HepG2 (cell line): ENCODE results near the gene TNP2. TPM values are rescaled to one million over a fixed set of nuclear protein-coding genes. Genes with fewer than 3 reads are reported as not detected.

Source experiments
- CENPT ChIP-seq: sonication (generic); formaldehyde crosslinking; IDR thresholded peaks from 2 replicates; pipeline ENCODE4 v1.8.0; 2022; ENCODE audit warnings: low read depth, mild to moderate bottlenecking, moderate library complexity, missing genetic modification reagents
- DDIT3 ChIP-seq: sonication (generic); formaldehyde crosslinking; IDR thresholded peaks from 2 replicates; pipeline ENCODE4 v1.4.0; 2020; ENCODE audit warnings: mild to moderate bottlenecking, missing genetic modification reagents
- ELF4 ChIP-seq: sonication (generic); formaldehyde crosslinking; IDR thresholded peaks from 2 replicates; pipeline ENCODE4 v1.5.0; 2020; ENCODE audit warnings: missing genetic modification reagents, mild to moderate bottlenecking, moderate library complexity, borderline replicate concordance
- HMG20A ChIP-seq: IDR thresholded peaks from 2 replicates; pipeline ENCODE4 v1.6.1; 2016; ENCODE audit warnings: borderline replicate concordance
- MAFK ChIP-seq, 2 experiments: IDR thresholded peaks in 1 of 2; conservative IDR thresholded peaks in 1 of 2; 2 replicates each; pipeline ENCODE4 v1.6.1; 2011; ENCODE audit warnings: improper control_type of control experiment in 2 of 2, low read length in 2 of 2
- MYPOP ChIP-seq: sonication (generic); formaldehyde crosslinking; IDR thresholded peaks from 2 replicates; pipeline ENCODE4 v1.8.1; 2023; ENCODE audit warnings: mild to moderate bottlenecking, moderate library complexity, missing genetic modification reagents
- RAD51 ChIP-seq: fragments of 450-650 bp; IDR thresholded peaks from 2 replicates; pipeline ENCODE4 v1.6.1; 2016; ENCODE audit warnings: borderline replicate concordance
- RFX1 ChIP-seq: fragments of 450-650 bp; IDR thresholded peaks from 2 replicates; pipeline ENCODE4 v1.6.1; 2017
- RFXAP ChIP-seq: sonication (generic); formaldehyde crosslinking; IDR thresholded peaks from 2 replicates; pipeline ENCODE4 v1.4.0; 2020; ENCODE audit warnings: missing genetic modification reagents, borderline replicate concordance
- RORA ChIP-seq: sonication (generic); formaldehyde crosslinking; IDR thresholded peaks from 2 replicates; pipeline ENCODE4 v1.5.0; 2020; ENCODE audit warnings: mild to moderate bottlenecking, missing genetic modification reagents, moderate library complexity
- SALL1 ChIP-seq: sonication (generic); formaldehyde crosslinking; IDR thresholded peaks from 2 replicates; pipeline ENCODE4 v1.8.0; 2022; ENCODE audit warnings: mild to moderate bottlenecking, missing genetic modification reagents
- SRSF4 ChIP-seq: fragments of 200-400 bp; formaldehyde crosslinking; IDR thresholded peaks from one replicate; pipeline ENCODE4 v1.6.1; 2018; ENCODE audit warnings: mild to moderate bottlenecking, low read depth, low read length, moderate library complexity; ENCODE audit not compliant: poor library complexity, severe bottlenecking
- ZC3H4 ChIP-seq: sonication (generic); formaldehyde crosslinking; IDR thresholded peaks from 2 replicates; pipeline ENCODE4 v1.4.0; 2020; ENCODE audit warnings: missing genetic modification reagents, borderline replicate concordance
- ZFY ChIP-seq: sonication (generic); formaldehyde crosslinking; IDR thresholded peaks from 2 replicates; pipeline ENCODE4 v1.4.0; 2020; ENCODE audit warnings: missing genetic modification reagents
- ZNF138 ChIP-seq: sonication (generic); formaldehyde crosslinking; IDR thresholded peaks from 2 replicates; pipeline ENCODE4 v1.5.0; 2020; ENCODE audit warnings: mild to moderate bottlenecking, low read depth, missing genetic modification reagents
- ZNF20 ChIP-seq: sonication (generic); formaldehyde crosslinking; IDR thresholded peaks from 2 replicates; pipeline ENCODE4 v1.4.0; 2020; ENCODE audit warnings: mild to moderate bottlenecking, moderate library complexity, missing genetic modification reagents
- ZNF253 ChIP-seq: sonication (generic); formaldehyde crosslinking; IDR thresholded peaks from 2 replicates; pipeline ENCODE4 v1.8.0; 2022; ENCODE audit warnings: mild to moderate bottlenecking, missing genetic modification reagents, borderline replicate concordance
- ZNF280B ChIP-seq: sonication (generic); formaldehyde crosslinking; IDR thresholded peaks from 2 replicates; pipeline ENCODE4 v1.5.0; 2020; ENCODE audit warnings: missing genetic modification reagents, mild to moderate bottlenecking, borderline replicate concordance
- ZNF34 ChIP-seq: sonication (generic); formaldehyde crosslinking; IDR thresholded peaks from 2 replicates; pipeline ENCODE4 v1.4.0; 2020; ENCODE audit warnings: mild to moderate bottlenecking, missing genetic modification reagents, borderline replicate concordance
- ZNF556 ChIP-seq: sonication (generic); formaldehyde crosslinking; IDR thresholded peaks from 2 replicates; pipeline ENCODE4 v1.4.0; 2020; ENCODE audit warnings: mild to moderate bottlenecking, missing genetic modification reagents, borderline replicate concordance
- ZNF558 ChIP-seq: sonication (generic); formaldehyde crosslinking; IDR thresholded peaks from 2 replicates; pipeline ENCODE4 v1.9.0; 2022; ENCODE audit warnings: mild to moderate bottlenecking, missing genetic modification reagents, borderline replicate concordance
- ZNF891 ChIP-seq: sonication (generic); formaldehyde crosslinking; IDR thresholded peaks from 2 replicates; pipeline ENCODE4 v1.5.0; 2020; ENCODE audit warnings: mild to moderate bottlenecking, missing genetic modification reagents
- ZZZ3 ChIP-seq: sonication (generic); formaldehyde crosslinking; IDR thresholded peaks from 2 replicates; pipeline ENCODE4 v1.4.0; 2020; ENCODE audit warnings: missing genetic modification reagents, mild to moderate bottlenecking, borderline replicate concordance
- polyA plus RNA-seq, 8 experiments: library from polyadenylated mRNA; depleted of rRNA in 3 of 8; stranded (reverse) in 7 of 8; unstranded in 1 of 8; fragments of >200 nt; fragmentation: Illumina TruSeq in 4 of 8; extraction: Trizol in 4 of 8; gene quantifications; 2 replicates each; pipeline versions ENCODE4 v1.2.1 to v1.2.3, GENCODE V29; 2011 to 2016; ENCODE audit warnings: low read depth in 4 of 8, missing spikeins in 1 of 8, mixed read lengths in 1 of 8; ENCODE audit not compliant: insufficient read depth in 1 of 8
- total RNA-seq, 5 experiments: library from RNA; depleted of rRNA; stranded (reverse); fragments of >200 nt; fragmentation: Illumina TruSeq; extraction: Trizol; gene quantifications; 2 replicates each; pipeline ENCODE4 v1.2.3, GENCODE V29; 2016; ENCODE audit warnings: low read depth in 1 of 5
- TF ChIP-seq, protein P1 (sequence below): sonication (generic); formaldehyde crosslinking; IDR thresholded peaks from 2 replicates; pipeline ENCODE4 v1.5.1; 2020; ENCODE audit warnings: missing genetic modification reagents, mild to moderate bottlenecking, borderline replicate concordance
- TF ChIP-seq, protein P2 (sequence below): sonication (generic); formaldehyde crosslinking; IDR thresholded peaks from 2 replicates; pipeline ENCODE4 v1.4.0; 2020; ENCODE audit warnings: missing genetic modification reagents, borderline replicate concordance

The TNP2 gene
- total and polyA plus RNA-seq, 2 of the 13 experiments (the other 11 are each of a cell fraction or from before 2014, with no cell fraction given): not detected

DNA sequence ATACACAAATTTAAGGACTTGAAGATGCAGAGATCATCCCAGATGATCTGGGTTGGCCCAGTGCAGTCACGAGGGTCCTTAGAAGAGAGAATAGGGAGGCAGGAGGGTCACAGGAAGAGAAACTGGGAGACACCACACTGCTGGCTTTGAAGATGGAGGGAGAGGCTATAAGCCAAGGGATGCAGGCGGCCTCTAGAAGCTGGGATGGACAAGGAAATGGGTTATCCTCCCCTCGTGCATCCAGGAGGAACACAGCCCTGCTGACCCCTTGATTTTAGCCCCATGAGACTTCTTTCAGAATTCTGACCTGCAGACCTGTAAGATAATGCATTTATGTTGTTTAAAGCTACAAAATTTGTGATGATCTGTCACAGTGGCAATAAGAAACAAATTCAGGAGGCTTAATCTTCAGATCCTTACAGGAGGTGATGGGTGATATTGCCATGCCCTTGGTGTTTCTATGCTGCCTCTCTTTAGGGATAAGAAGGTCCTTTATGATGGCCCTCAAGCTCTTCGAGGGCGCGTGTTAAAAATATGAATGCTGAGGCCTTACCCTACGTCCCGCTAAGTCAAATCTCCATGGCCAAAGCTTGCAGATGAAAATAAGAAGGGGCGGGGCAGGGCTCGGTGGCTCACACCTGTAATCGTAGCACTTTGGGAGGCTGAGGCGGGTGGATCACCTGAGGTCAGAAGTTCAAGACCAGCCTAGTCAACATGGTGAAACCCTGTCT lies 8.6 kb upstream of the TNP2 start (continued):
- TF ChIP-seq RAD51: no peak
- no peak for TF ChIP-seq RFX1
- TF ChIP-seq, protein P1, sequence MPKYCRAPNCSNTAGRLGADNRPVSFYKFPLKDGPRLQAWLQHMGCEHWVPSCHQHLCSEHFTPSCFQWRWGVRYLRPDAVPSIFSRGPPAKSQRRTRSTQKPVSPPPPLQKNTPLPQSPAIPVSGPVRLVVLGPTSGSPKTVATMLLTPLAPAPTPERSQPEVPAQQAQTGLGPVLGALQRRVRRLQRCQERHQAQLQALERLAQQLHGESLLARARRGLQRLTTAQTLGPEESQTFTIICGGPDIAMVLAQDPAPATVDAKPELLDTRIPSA: no peak
- TF ChIP-seq CENPT (CRISPR knock-in tag): no peak
- no peak for TF ChIP-seq RORA (CRISPR knock-in tag)
- no peak for TF ChIP-seq ZZZ3 (CRISPR knock-in tag)
- no peak for TF ChIP-seq RFXAP (CRISPR knock-in tag)
- 0 out of 2 replicates have a peak, but pooled peaks have one; percentile 4 for TF ChIP-seq SALL1 (CRISPR knock-in tag)
- TF ChIP-seq ZNF891 (CRISPR knock-in tag): no peak
- no peak for TF ChIP-seq ZNF556 (CRISPR knock-in tag)
- TF ChIP-seq ZNF138 (CRISPR knock-in tag): peak; percentile 69; the same call in 1 of the 2 replicates
- no peak for TF ChIP-seq SRSF4
- no peak for TF ChIP-seq ZC3H4 (CRISPR knock-in tag)
- no peak for TF ChIP-seq ZNF280B (CRISPR knock-in tag)
- TF ChIP-seq ZFY (CRISPR knock-in tag): no peak
- TF ChIP-seq MAFK (conservative IDR thresholded peaks at IDR 0.05 in 1 of 2, IDR thresholded peaks at IDR 0.05 in 1 of 2; ENCODE audit: low read length in 2 of 2): no peak
- TF ChIP-seq ZNF253 (CRISPR knock-in tag): peak; percentile 23; the same call in 1 of the 2 replicates
- TF ChIP-seq ELF4 (CRISPR knock-in tag): no peak
- TF ChIP-seq ZNF20 (CRISPR knock-in tag): 0 out of 2 replicates have a peak, but pooled peaks have one; percentile 73
- TF ChIP-seq MYPOP (CRISPR knock-in tag): no peak
- TF ChIP-seq DDIT3 (CRISPR knock-in tag): no peak
- TF ChIP-seq HMG20A (CRISPR knock-in tag): no peak
- TF ChIP-seq, protein P2, sequence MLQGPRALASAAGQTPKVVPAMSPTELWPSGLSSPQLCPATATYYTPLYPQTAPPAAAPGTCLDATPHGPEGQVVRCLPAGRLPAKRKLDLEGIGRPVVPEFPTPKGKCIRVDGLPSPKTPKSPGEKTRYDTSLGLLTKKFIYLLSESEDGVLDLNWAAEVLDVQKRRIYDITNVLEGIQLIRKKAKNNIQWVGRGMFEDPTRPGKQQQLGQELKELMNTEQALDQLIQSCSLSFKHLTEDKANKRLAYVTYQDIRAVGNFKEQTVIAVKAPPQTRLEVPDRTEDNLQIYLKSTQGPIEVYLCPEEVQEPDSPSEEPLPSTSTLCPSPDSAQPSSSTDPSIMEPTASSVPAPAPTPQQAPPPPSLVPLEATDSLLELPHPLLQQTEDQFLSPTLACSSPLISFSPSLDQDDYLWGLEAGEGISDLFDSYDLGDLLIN (CRISPR knock-in tag): no peak
- no peak for TF ChIP-seq ZNF34 (CRISPR knock-in tag)
- no peak for TF ChIP-seq ZNF558
